Measurements from ENCODE around the gene MYBPHL. TPM values are rescaled to one million over a fixed set of nuclear protein-coding genes. Genes with fewer than 3 reads are reported as not detected.

MYBPHL gene
- total and polyA plus RNA-seq, 2 of the 13 experiments (the other 11 are each of a cell fraction or from before 2014, with no cell fraction given): 3.7 to 3.8 TPM

- TF ChIP-seq, protein P1, sequence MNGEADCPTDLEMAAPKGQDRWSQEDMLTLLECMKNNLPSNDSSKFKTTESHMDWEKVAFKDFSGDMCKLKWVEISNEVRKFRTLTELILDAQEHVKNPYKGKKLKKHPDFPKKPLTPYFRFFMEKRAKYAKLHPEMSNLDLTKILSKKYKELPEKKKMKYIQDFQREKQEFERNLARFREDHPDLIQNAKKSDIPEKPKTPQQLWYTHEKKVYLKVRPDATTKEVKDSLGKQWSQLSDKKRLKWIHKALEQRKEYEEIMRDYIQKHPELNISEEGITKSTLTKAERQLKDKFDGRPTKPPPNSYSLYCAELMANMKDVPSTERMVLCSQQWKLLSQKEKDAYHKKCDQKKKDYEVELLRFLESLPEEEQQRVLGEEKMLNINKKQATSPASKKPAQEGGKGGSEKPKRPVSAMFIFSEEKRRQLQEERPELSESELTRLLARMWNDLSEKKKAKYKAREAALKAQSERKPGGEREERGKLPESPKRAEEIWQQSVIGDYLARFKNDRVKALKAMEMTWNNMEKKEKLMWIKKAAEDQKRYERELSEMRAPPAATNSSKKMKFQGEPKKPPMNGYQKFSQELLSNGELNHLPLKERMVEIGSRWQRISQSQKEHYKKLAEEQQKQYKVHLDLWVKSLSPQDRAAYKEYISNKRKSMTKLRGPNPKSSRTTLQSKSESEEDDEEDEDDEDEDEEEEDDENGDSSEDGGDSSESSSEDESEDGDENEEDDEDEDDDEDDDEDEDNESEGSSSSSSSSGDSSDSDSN (CRISPR knock-in tag; IDR thresholded peaks at IDR 0.05): peak; percentile 92
- peak; percentile 67 for TF ChIP-seq ZNF607 (CRISPR knock-in tag; IDR thresholded peaks at IDR 0.05; ENCODE audit: borderline replicate concordance)
- TF ChIP-seq SALL2 (CRISPR knock-in tag; IDR thresholded peaks at IDR 0.05): peak; percentile 70
- no peak for TF ChIP-seq NFATC3 (CRISPR knock-in tag; IDR thresholded peaks at IDR 0.05)
- TF ChIP-seq ZNF598 (CRISPR knock-in tag; IDR thresholded peaks at IDR 0.05; ENCODE audit: borderline replicate concordance): no peak
- TF ChIP-seq ZNF124 (CRISPR knock-in tag; IDR thresholded peaks at IDR 0.05): no peak
- no peak; the same call in 1 of the 2 replicates for TF ChIP-seq E2F5 (CRISPR knock-in tag; conservative IDR thresholded peaks at IDR 0.05)
- TF ChIP-seq PHB2 (IDR thresholded peaks at IDR 0.05; ENCODE audit: partially characterized antibody): no peak
- no peak for TF ChIP-seq ZNF362 (CRISPR knock-in tag; IDR thresholded peaks at IDR 0.05; ENCODE audit: borderline replicate concordance)
- TF ChIP-seq ZNF619 (CRISPR knock-in tag; IDR thresholded peaks at IDR 0.05): peak; percentile 56; the same call in 1 of the 2 replicates
- TF ChIP-seq ZNF564 (CRISPR knock-in tag; IDR thresholded peaks at IDR 0.05): 0 out of 2 replicates have a peak, but pooled peaks have one; percentile 46
- TF ChIP-seq FOXC1 (CRISPR knock-in tag; IDR thresholded peaks at IDR 0.05; ENCODE audit: borderline replicate concordance): no peak; the same call in 1 of the 2 replicates
- TF ChIP-seq ZNF530 (CRISPR knock-in tag; IDR thresholded peaks at IDR 0.05; ENCODE audit: low read depth): no peak
- no peak for TF ChIP-seq KDM1A (CRISPR knock-in tag; IDR thresholded peaks at IDR 0.05)
- TF ChIP-seq SATB2 (CRISPR knock-in tag; IDR thresholded peaks at IDR 0.05): no peak
- TF ChIP-seq NCOA2 (CRISPR knock-in tag; IDR thresholded peaks at IDR 0.05): peak; percentile 70
- no peak for TF ChIP-seq CEBPB (IDR thresholded peaks at IDR 0.05; ENCODE audit: borderline replicate concordance, low read depth, low read length)
- TF ChIP-seq, protein P2, sequence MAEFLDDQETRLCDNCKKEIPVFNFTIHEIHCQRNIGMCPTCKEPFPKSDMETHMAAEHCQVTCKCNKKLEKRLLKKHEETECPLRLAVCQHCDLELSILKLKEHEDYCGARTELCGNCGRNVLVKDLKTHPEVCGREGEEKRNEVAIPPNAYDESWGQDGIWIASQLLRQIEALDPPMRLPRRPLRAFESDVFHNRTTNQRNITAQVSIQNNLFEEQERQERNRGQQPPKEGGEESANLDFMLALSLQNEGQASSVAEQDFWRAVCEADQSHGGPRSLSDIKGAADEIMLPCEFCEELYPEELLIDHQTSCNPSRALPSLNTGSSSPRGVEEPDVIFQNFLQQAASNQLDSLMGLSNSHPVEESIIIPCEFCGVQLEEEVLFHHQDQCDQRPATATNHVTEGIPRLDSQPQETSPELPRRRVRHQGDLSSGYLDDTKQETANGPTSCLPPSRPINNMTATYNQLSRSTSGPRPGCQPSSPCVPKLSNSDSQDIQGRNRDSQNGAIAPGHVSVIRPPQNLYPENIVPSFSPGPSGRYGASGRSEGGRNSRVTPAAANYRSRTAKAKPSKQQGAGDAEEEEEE (CRISPR knock-in tag; IDR thresholded peaks at IDR 0.05; ENCODE audit: borderline replicate concordance): no peak
- TF ChIP-seq, protein P3, sequence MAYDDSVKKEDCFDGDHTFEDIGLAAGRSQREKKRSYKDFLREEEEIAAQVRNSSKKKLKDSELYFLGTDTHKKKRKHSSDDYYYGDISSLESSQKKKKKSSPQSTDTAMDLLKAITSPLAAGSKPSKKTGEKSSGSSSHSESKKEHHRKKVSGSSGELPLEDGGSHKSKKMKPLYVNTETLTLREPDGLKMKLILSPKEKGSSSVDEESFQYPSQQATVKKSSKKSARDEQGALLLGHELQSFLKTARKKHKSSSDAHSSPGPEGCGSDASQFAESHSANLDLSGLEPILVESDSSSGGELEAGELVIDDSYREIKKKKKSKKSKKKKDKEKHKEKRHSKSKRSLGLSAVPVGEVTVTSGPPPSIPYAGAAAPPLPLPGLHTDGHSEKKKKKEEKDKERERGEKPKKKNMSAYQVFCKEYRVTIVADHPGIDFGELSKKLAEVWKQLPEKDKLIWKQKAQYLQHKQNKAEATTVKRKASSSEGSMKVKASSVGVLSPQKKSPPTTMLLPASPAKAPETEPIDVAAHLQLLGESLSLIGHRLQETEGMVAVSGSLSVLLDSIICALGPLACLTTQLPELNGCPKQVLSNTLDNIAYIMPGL (CRISPR knock-in tag; IDR thresholded peaks at IDR 0.05; ENCODE audit: borderline replicate concordance in 1 of 2, low read depth in 1 of 2): peak; percentile 76 to 82
- TF ChIP-seq ZNF460 (CRISPR knock-in tag; IDR thresholded peaks at IDR 0.05; ENCODE audit: borderline replicate concordance): no peak
- TF ChIP-seq IKZF4 (CRISPR knock-in tag; IDR thresholded peaks at IDR 0.05; ENCODE audit: borderline replicate concordance, low read depth, not compliant biosample characterization): no peak
Measured at GRCh38 chr1:109282952-109283747, 23.7 kb downstream of the MYBPHL start, which contains the start of gene PSRC1 (continued).
